KMS-11 (cell line): ENCODE measurements around the gene EDARADD.

ENCODE experiments used
- H2AFZ ChIP-seq: fragments of 200-600 bp; sonication (generic); 2 replicates; pipeline ENCODE4 v1.6.1; 2016; ENCODE audit warnings: antibody characterized with exemption, mixed run types, low read depth
- H3K27ac ChIP-seq: fragments of 200-600 bp; sonication (generic); 2 replicates; pipeline ENCODE4 v1.6.1; 2016; ENCODE audit warnings: mild to moderate bottlenecking, mixed run types
- H3K27me3 ChIP-seq: fragments of 200-600 bp; sonication (generic); 2 replicates; pipeline ENCODE4 v1.6.1; 2017; ENCODE audit warnings: mild to moderate bottlenecking, low read depth, mixed run types, moderate library complexity; ENCODE audit not compliant: insufficient read depth
- H3K36me3 ChIP-seq: fragments of 200-600 bp; sonication (generic); 2 replicates; pipeline ENCODE4 v1.6.1; 2017; ENCODE audit warnings: mild to moderate bottlenecking, mixed run types; ENCODE audit not compliant: insufficient read depth
- H3K4me1 ChIP-seq: fragments of 200-600 bp; sonication (generic); 2 replicates; pipeline ENCODE4 v1.6.1; 2016; ENCODE audit warnings: mild to moderate bottlenecking, low read depth, mixed run types; ENCODE audit not compliant: poor library complexity, severe bottlenecking
- H3K4me2 ChIP-seq: fragments of 200-600 bp; sonication (generic); 2 replicates; pipeline ENCODE4 v1.7.0; 2016; ENCODE audit warnings: mild to moderate bottlenecking, mixed run types
- H3K4me3 ChIP-seq: fragments of 200-600 bp; sonication (generic); IDR thresholded peaks from 2 replicates; pipeline ENCODE4 v1.6.1; 2017; ENCODE audit warnings: low read depth, low read length, mixed read lengths; ENCODE audit not compliant: insufficient read depth
- H3K79me2 ChIP-seq: fragments of 200-600 bp; sonication (generic); 2 replicates; pipeline ENCODE4 v1.6.1; 2016; ENCODE audit warnings: low read depth, mixed run types; ENCODE audit not compliant: insufficient read depth
- H3K9ac ChIP-seq: fragments of 200-600 bp; sonication (generic); 2 replicates; pipeline ENCODE4 v1.6.1; 2016; ENCODE audit warnings: mild to moderate bottlenecking, mixed run types
- H4K20me1 ChIP-seq: fragments of 200-600 bp; sonication (generic); 2 replicates; pipeline ENCODE4 v1.6.1; 2016; ENCODE audit warnings: mild to moderate bottlenecking, mixed run types; ENCODE audit not compliant: insufficient read depth
- CTCF ChIP-seq: fragments of 200-600 bp; sonication (generic); conservative IDR thresholded peaks from 2 replicates; pipeline ENCODE4 v1.6.1; 2017; ENCODE audit warnings: low read depth, mild to moderate bottlenecking, antibody characterized with exemption, low read length, moderate library complexity, mixed read lengths

EDARADD gene

GRCh38 chr1:236407059-236407458, 13.0 kb downstream of the EDARADD start:
- TF ChIP-seq CTCF, result no peak
- H2AFZ ChIP-seq, result no peak overlapping the region
- no peaks in the 10 kb centered on the region for H4K20me1 ChIP-seq
- no peaks in the 10 kb centered on the region for H3K27me3 ChIP-seq
- no peaks in the 10 kb centered on the region for H3K36me3 ChIP-seq
- no peaks in the 10 kb centered on the region for H3K4me1 ChIP-seq
- no peak overlapping the region for H3K4me3 ChIP-seq
- H3K9ac ChIP-seq, result no peak overlapping the region
- no peak overlapping the region for H3K4me2 ChIP-seq
- H3K79me2 ChIP-seq, result no peaks in the 10 kb centered on the region
- no peak overlapping the region for H3K27ac ChIP-seq

GRCh38 chr1:236413688-236414087, 19.6 kb downstream of the EDARADD start:
- no peak overlapping the region for H3K4me2 ChIP-seq
- no peak overlapping the region for H3K4me3 ChIP-seq
- H3K27me3 ChIP-seq, result no peaks in the 10 kb centered on the region
- no peaks in the 10 kb centered on the region for H3K4me1 ChIP-seq
- no peak for TF ChIP-seq CTCF
- H4K20me1 ChIP-seq, result no peaks in the 10 kb centered on the region
- no peak overlapping the region for H2AFZ ChIP-seq
- H3K36me3 ChIP-seq, result no peaks in the 10 kb centered on the region
- H3K9ac ChIP-seq, result no peak overlapping the region
- no peaks in the 10 kb centered on the region for H3K79me2 ChIP-seq
- no peak overlapping the region for H3K27ac ChIP-seq

GRCh38 chr1:236416165-236416564, 22.1 kb downstream of the EDARADD start:
- no peaks in the 10 kb centered on the region for H3K36me3 ChIP-seq
- H3K4me2 ChIP-seq, result no peak overlapping the region
- no peak overlapping the region for H3K27ac ChIP-seq
- no peak for TF ChIP-seq CTCF
- H3K9ac ChIP-seq, result no peak overlapping the region
- H3K4me3 ChIP-seq, result no peak overlapping the region
- no peaks in the 10 kb centered on the region for H3K79me2 ChIP-seq
- H4K20me1 ChIP-seq, result no peaks in the 10 kb centered on the region
- H3K4me1 ChIP-seq, result no peaks in the 10 kb centered on the region
- no peaks in the 10 kb centered on the region for H3K27me3 ChIP-seq
- H2AFZ ChIP-seq, result no peak overlapping the region

GRCh38 chr1:236417336-236417735, 23.2 kb downstream of the EDARADD start:
- Histone ChIP-seq H3K27ac (no peak overlapping the region), H3K4me1 (no peaks in the 10 kb centered on the region), H3K9ac (no peak overlapping the region), H4K20me1 (no peaks in the 10 kb centered on the region), H2AFZ (no peak overlapping the region), H3K36me3 (no peaks in the 10 kb centered on the region), H3K4me2 (no peak overlapping the region), H3K79me2 (no peaks in the 10 kb centered on the region), H3K4me3 (no peak overlapping the region), H3K27me3 (no peaks in the 10 kb centered on the region)
- no peak for TF ChIP-seq CTCF
